B cell (primary cell): ENCODE results near the gene TAS1R1. TPM values are rescaled to one million over a fixed set of nuclear protein-coding genes. Genes with fewer than 3 reads are reported as not detected.

Source experiments
- ATAC-seq: fragments of 200-7000 bp; cut with Tn5 transposase; one replicate; pipeline ENCODE4 v1.10.0; 2021; ENCODE audit warnings: low read depth, mild to moderate bottlenecking, moderate number of reproducible peaks, moderate library complexity
- CTCF ChIA-PET: fragments of 350-600 bp; sonication (Branson Sonifier 250); formaldehyde crosslinking; loops from one replicate; lab custom pipeline; 2021; ENCODE audit warnings: antibody characterized with exemption, inconsistent platforms; lab: Charles Lee
- POLR2A ChIA-PET: fragments of 350-600 bp; sonication (Branson Sonifier 250); formaldehyde crosslinking; loops from one replicate; lab custom pipeline; 2021; ENCODE audit warnings: antibody characterized with exemption; lab: Charles Lee
- DNase-seq: peaks from one replicate; pipeline ENCODE4 v3.0.0; 2013
- H2AFZ ChIP-seq: 2 replicates; pipeline ENCODE4 v1.6.1; 2012; ENCODE audit warnings: mild to moderate bottlenecking, low read depth, low read length; ENCODE audit not compliant: insufficient read depth, poor library complexity, severe bottlenecking
- H3K27ac ChIP-seq, 2 donors: 1 replicate in 1 of 2; 2 replicates in 1 of 2; pipeline ENCODE4 v1.5.1; 2012 to 2013; ENCODE audit warnings: low read length in 2 of 2, mild to moderate bottlenecking in 2 of 2, moderate library complexity in 1 of 2
- H3K27me3 ChIP-seq, 4 experiments: fragments of 200-600 bp in 1 of 4; sonication (generic) in 1 of 4; replicated peaks in 1 of 4; 1 replicate in 2 of 4; 2 replicates in 2 of 4; pipeline versions ENCODE4 v1.6.1 to v1.7.0; 2013 to 2016; ENCODE audit warnings: low read length in 3 of 4, mild to moderate bottlenecking in 2 of 4, mixed read lengths in 1 of 4, moderate library complexity in 1 of 4; ENCODE audit not compliant: insufficient read depth in 4 of 4, control insufficient read depth in 3 of 4; ENCODE audit errors: control extremely low read depth in 1 of 4
- H3K36me3 ChIP-seq, 2 experiments: replicated peaks in 1 of 2; 1 replicate in 1 of 2; 2 replicates in 1 of 2; pipeline versions ENCODE4 v1.6.1 to v1.7.1; 2013; ENCODE audit warnings: low read length in 1 of 2; ENCODE audit not compliant: insufficient read depth in 2 of 2, control insufficient read depth in 1 of 2; ENCODE audit errors: control extremely low read depth in 1 of 2, extremely low read depth in 1 of 2
- H3K4me1 ChIP-seq, 2 donors: fragments of 200-600 bp in 1 of 2; sonication (generic) in 1 of 2; 1 replicate in 1 of 2; 2 replicates in 1 of 2; pipeline versions ENCODE4 v1.5.1 to v1.6.1; 2013 to 2017; ENCODE audit warnings: low read length in 2 of 2; ENCODE audit not compliant: control insufficient read depth in 2 of 2, insufficient read depth in 2 of 2
- H3K4me2 ChIP-seq: replicated peaks from 2 replicates; pipeline ENCODE3; 2012; ENCODE audit warnings: mild to moderate bottlenecking, low read depth, low read length; ENCODE audit not compliant: poor library complexity, severe bottlenecking
- H3K4me3 ChIP-seq, 5 experiments: fragments of 200-600 bp in 1 of 5; sonication (generic) in 1 of 5; 1 replicate in 3 of 5; 2 replicates in 2 of 5; pipeline versions ENCODE4 v1.5.1 to v1.7.0; 2011 to 2016; ENCODE audit warnings: low read length in 4 of 5, mild to moderate bottlenecking in 4 of 5, low read depth in 2 of 5, control low read depth in 1 of 5, moderate library complexity in 1 of 5; ENCODE audit not compliant: insufficient read depth in 1 of 5; ENCODE audit errors: control extremely low read depth in 1 of 5, extremely low read depth in 1 of 5
- H3K79me2 ChIP-seq: fragments of 200-600 bp; sonication (generic); one replicate; pipeline ENCODE4 v1.6.0; 2016; ENCODE audit warnings: low read length; ENCODE audit not compliant: control insufficient read depth, insufficient read depth
- H3K9ac ChIP-seq: fragments of 200-600 bp; sonication (generic); 2 replicates; pipeline ENCODE4 v1.6.1; 2017; ENCODE audit warnings: mild to moderate bottlenecking, low read length, moderate library complexity
- H3K9me3 ChIP-seq, 3 donors: one replicate each; pipeline versions ENCODE4 v1.6.1 to v1.7.1; 2013; ENCODE audit warnings: low read length in 2 of 3; ENCODE audit not compliant: control insufficient read depth in 2 of 3, insufficient read depth in 1 of 3; ENCODE audit errors: control extremely low read depth in 1 of 3
- H4K20me1 ChIP-seq: 2 replicates; pipeline ENCODE4 v1.6.0; 2012; ENCODE audit warnings: mild to moderate bottlenecking, low read length; ENCODE audit not compliant: insufficient read depth, control insufficient read depth, poor library complexity, severe bottlenecking
- H3K27ac Mint-ChIP-seq: one replicate; pipeline ENCODE4 v1.8.0; 2021; ENCODE audit warnings: mixed read lengths
- H3K27me3 Mint-ChIP-seq: one replicate; pipeline ENCODE4 v1.8.0; 2021; ENCODE audit warnings: mixed read lengths
- H3K4me1 Mint-ChIP-seq: one replicate; pipeline ENCODE4 v1.8.0; 2021; ENCODE audit warnings: mixed read lengths
- H3K4me3 Mint-ChIP-seq: one replicate; pipeline ENCODE4 v1.8.0; 2021; ENCODE audit warnings: mixed read lengths
- H3K9me3 Mint-ChIP-seq: one replicate; pipeline ENCODE4 v1.8.0; 2022; ENCODE audit warnings: mixed read lengths; ENCODE audit not compliant: insufficient read depth
- CTCF ChIP-seq: fragments of 200-600 bp; IDR thresholded peaks from one replicate; pipeline ENCODE4 v1.8.0; 2022; ENCODE audit warnings: antibody characterized with exemption, mild to moderate bottlenecking
- EZH2 ChIP-seq: IDR thresholded peaks from 2 replicates; pipeline ENCODE4 v1.6.1; 2012; ENCODE audit warnings: borderline replicate concordance, low read depth, mild to moderate bottlenecking, moderate library complexity, low read length; ENCODE audit not compliant: insufficient read depth, poor library complexity, severe bottlenecking
- WGBS: methylation state at CpG from one replicate; pipeline ENCODE4 v1.1.5; 2013; ENCODE audit warnings: missing lambda C conversion rate; ENCODE audit not compliant: insufficient coverage; 5-methylcytosine and 5-hydroxymethylcytosine counted together
- intact Hi-C: fragments of 100-400 bp; cut with micrococcal nuclease; formaldehyde crosslinking; loops from one replicate; pipeline ENCODE4 v1.10.0; 2022
- polyA plus RNA-seq: library from polyadenylated mRNA; depleted of rRNA; stranded (reverse); fragments of >200 nt; gene quantifications from 2 replicates; pipeline ENCODE4 v1.2.3, GENCODE V29; 2012
- total RNA-seq, 2 donors: library from RNA; stranded (reverse); fragments of 120-200 nt in 1 of 2; gene quantifications; 1 replicate in 1 of 2; 2 replicates in 1 of 2; pipeline versions ENCODE4 v1.2.3 to v1.2.4, GENCODE V29; 2013 to 2022

Gene TAS1R1
- total and polyA plus RNA-seq, 2 donors (not counting 1 experiment from before 2014, with no cell fraction given): 0.09 TPM; not detected in 1

GRCh38 chr1:6625584-6626149 lies 70.6 kb downstream of the TAS1R1 start:
- ChIA-PET POLR2A (interaction anchor here (1.6 to 1.7 kb wide), 2 partner anchors 13 to 22 kb away, joined by 3 to 8 read pairs; no protein-coding TSS in a partner anchor), CTCF (interaction anchor here (2.5 kb wide), 1 partner anchor 21 kb away, joined by 6 read pairs; no protein-coding TSS in a partner anchor)
- peaks cover 40% of the 10 kb centered on the region for H4K20me1 ChIP-seq
- intact Hi-C loops: loop anchor here (1.0 to 5.0 kb wide), 6 partner anchors 12 to 426 kb away; partner anchors contain the start of genes DNAJC11, KLHL21, NOL9 and PHF13
- 8% methylated on average over 26 of the region's 32 CpGs for WGBS
- H2AFZ ChIP-seq: peak overlapping the region; percentile 78
- DNase-seq: no peak
- no peaks in the 10 kb centered on the region for H3K27me3 ChIP-seq
- Mint-ChIP-seq H3K27ac (peak overlapping the region; percentile 81), H3K4me1 (peaks cover 31% of the 10 kb centered on the region), H3K9me3 (no peaks in the 10 kb centered on the region), H3K27me3 (no peaks in the 10 kb centered on the region), H3K4me3 (peak overlapping the region; percentile 93)
- no peaks in the 10 kb centered on the region for H3K9me3 ChIP-seq
- H3K36me3 ChIP-seq: peaks cover 3 to 26% of the 10 kb centered on the region in 2 experiments
- peak overlapping the region; percentile 61 to 80 (median 62) for H3K4me3 ChIP-seq
- peaks cover 13 to 32% of the 10 kb centered on the region in 2 donors for H3K4me1 ChIP-seq
- peaks cover 46% of the 10 kb centered on the region for H3K79me2 ChIP-seq
- peak overlapping the region; percentile 72 for H3K9ac ChIP-seq
- H3K27ac ChIP-seq: no peak overlapping the region
- ATAC-seq: no peak
- peak overlapping the region; percentile 84 for H3K4me2 ChIP-seq
- TF ChIP-seq CTCF (no peak), EZH2 (no peak)

- Histone ChIP-seq H3K4me3 (no peak overlapping the region), H3K27me3 (no peaks in the 10 kb centered on the region), H3K36me3 (peaks cover 3 to 27% of the 10 kb centered on the region in 2 experiments), H4K20me1 (peaks cover 40% of the 10 kb centered on the region), H3K4me1 (peaks cover 13 to 32% of the 10 kb centered on the region in 2 donors), H3K27ac (no peak overlapping the region), H3K9me3 (no peaks in the 10 kb centered on the region), H3K9ac (no peak overlapping the region), H3K4me2 (peak overlapping the region; percentile 14), H3K79me2 (peaks cover 46% of the 10 kb centered on the region), H2AFZ (no peak overlapping the region)
- H3K4me3 Mint-ChIP-seq: peak overlapping the region; percentile 79
- TF ChIP-seq EZH2 (no peak), CTCF (no peak)
- intact Hi-C loops: loop anchor here (5.0 kb wide), 1 partner anchor 75 kb away; the partner anchor contains the start of gene DNAJC11
- WGBS: 84% methylated on average over 8 of the region's 9 CpGs
- H3K9me3 Mint-ChIP-seq: no peaks in the 10 kb centered on the region
- peak; percentile 52 for DNase-seq
- POLR2A ChIA-PET: interaction anchor here (1.7 kb wide), 1 partner anchor 15 kb away, joined by 3 read pairs; no protein-coding TSS in a partner anchor
- H3K27me3 Mint-ChIP-seq: no peaks in the 10 kb centered on the region
- H3K27ac Mint-ChIP-seq: peak overlapping the region; percentile 38
- H3K4me1 Mint-ChIP-seq: peaks cover 31% of the 10 kb centered on the region
- CTCF ChIA-PET: no interaction called here
- no peak for ATAC-seq
Measured at GRCh38 chr1:6627031-6627430, 71.9 kb downstream of the TAS1R1 start.
